GM18861 (cell line): ENCODE results near the gene MTERF4.
A peak's percentile ranks its signal among the peaks of the same experiment; 100 is the strongest.
"Not testable (repeated sequence)": the region's sequence is repeated elsewhere in the genome, so short reads cannot be mapped to it uniquely, and the experiment has no call there.

Experiments
- ATAC-seq: cut with Tn5 transposase; IDR thresholded peaks from one replicate; pipeline ENCODE4 v1.9.1; 2021; ENCODE audit not compliant: unreplicated experiment

The MTERF4 gene

DNA sequence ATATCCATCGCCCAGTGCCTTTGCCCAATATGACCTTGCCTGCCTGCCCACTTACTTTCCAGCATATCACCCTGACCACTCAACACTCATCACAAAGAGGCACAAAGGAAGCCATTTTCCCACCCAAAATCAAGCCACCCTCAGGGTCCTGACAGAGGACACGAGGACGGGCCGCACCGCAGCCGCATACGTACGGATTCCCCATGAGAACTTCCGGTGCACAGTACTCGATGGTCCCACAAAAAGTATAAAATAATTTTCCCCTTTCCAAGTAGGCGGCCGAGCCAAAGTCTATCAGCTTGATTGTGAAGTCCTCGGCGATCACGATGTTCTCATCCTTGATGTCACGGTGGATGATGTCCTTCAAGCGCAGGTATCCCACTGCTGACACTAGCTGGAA is 10.0 kb upstream of the MTERF4 start:
- ATAC-seq, result no peak

DNA sequence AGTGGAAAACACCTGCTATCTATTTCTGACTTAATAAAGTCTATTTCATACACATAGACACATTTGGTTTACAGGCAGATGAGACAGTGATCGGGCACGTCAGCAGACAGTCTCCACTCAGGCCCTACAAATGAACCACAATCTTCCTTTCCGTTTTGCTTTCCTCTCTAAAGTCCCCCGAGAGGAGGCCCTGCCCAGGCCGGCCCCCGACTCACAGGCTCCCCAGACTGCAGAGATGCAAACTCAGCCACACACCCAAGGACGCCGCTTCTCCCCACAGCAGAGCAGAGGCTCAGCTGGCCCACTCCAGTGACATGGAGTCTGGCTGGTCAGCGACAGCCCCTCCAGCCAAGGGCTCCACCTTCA is 9.3 kb upstream of the MTERF4 start:
- peak; percentile 41 for ATAC-seq

DNA sequence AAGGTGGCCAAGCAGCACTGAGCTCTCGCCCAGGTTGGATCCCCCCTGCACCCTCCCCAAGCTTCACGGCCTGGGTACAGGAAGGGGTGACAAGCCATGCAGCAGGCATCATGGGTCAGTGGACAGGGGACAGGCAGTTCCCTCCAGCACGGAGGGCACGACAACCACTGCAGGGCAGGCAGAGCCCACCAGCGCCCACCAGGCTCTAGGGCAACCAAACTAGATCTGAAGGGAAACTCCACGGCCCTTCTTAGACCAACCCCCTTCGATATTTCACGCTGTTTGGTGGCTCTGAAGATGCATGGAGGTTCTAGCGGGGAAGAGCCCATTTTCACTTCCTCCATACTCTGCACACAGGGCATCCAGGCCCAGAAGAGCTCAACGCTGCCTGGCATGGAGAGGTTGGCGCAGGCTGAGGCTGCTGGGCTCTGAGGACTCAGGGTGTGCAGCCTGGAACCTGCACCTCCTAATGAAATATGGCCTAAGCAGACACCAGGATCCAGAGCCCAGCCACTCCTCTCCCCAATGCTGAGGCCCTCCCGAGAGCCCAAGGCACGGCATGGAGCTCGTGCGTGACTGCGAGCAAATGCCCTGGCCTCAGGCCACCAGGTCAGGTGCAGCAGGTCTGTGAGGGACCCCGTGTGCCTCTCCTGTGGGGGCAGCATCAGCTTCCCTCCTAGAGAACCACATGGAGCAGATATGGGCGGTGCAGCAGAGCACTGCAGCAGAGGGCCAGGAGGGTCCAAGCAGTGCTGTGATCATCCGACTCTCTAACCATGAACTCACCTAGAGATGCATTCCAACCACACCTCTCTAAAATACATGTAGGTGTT is 8.7 kb upstream of the MTERF4 start:
- ATAC-seq, result peak; percentile 31

DNA sequence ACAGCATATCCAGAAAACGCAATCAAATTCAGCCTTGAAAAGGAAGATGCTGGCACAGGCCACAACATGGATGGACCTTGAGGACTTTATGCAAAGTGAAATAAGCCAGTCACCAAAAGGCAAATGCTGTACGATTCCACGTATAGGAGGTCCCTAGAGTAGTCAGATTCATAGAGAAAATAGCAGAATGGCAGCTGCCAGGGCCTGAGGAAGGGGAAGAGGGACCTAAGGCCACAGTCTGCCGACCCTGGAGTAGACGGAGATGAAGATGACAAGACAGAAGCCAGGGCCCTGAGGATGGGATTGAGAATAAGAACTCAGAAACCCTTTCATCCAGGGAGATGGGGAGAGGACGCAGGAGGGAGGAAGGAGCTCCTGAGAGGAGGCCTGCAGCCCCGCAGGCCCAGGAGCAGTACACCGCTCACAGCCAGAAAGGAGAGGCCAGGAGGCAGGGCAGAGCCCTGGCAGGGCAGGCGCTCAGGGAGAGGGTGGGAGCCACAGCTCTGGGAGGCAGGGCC is 8.1 kb upstream of the MTERF4 start:
- ATAC-seq, result no peak

DNA sequence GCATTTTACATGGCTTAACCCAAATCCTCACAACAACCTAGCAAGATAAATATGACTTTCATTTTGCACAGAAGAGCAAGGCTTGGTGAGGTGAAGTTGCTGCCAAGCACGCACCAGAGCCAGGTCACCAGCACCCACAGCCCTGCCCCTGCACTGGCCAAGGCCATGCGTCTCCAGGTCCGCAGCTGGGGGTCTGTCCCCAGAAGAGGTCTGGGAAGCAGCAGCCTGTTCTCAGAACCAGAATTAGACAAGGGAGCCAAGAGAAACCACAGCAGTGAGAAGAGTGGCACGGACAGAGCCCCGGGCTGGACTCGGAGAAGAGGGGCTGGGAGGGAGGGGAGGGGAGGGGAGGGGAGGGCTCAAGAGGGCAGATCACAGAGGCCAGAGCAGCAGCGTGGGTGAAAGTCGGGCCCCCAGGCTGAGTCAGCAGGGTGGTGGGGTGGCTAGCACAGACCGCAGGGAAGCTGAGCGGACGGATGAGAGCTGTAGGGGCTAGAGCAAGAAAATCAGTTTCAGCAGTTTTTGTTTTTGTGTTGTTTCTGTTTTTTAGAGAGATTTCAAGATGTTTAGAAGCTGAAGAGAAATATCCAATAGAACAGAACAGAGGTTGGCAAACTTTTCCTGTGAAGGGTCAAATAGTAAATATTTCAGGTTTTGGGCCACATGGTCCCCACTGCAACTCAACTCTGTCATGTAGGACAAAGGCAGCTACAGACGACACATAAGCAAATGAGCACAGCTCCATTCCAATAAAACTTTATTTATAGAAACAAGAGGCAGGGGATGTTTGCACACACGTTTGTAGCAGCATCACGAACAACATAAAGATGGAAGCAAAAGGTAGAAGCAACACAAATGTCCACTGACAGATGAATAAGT is 7.4 kb upstream of the MTERF4 start:
- no peak for ATAC-seq

DNA sequence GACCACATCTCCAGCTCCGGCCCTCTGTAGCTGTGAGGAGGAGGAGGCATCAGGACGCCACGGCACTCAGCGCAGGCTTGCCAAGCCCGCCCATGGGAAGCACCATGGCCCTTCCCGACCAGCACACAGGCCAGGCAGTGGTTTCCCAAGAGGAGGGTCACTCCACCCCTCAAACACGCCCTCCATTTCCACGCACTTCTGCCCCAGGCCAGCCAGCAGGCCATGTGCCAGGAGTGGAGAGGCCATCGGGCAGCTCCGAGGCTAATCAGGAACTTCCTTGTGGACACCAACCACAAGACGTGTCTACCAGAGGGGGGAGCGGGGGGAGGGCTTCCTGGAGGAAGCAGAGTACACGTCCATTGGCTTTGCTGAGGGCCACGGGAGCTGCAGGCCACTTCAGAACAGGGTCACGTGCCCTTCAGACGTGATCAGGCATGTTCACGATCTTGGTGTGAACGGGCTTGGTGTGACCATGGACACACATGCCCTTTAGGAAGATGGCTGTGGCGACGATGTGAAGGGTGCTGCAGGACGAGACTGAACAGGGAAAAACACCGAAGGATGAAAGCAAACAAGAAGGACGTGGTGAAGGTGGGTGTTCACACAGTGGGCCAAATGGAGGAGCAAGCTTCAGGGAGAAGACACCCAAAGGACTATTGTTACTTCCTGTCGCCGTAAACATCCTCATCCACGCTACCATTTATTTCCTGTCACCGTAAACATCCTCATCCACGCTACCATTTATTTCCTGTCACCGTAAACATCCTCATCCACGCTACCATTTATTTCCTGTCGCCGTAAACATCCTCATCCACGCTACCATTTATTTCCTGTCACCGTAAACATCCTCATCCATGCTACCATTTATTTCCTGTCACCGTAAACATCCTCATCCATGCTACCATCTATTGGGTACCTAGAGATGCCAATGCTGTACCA is 6.5 kb upstream of the MTERF4 start:
- ATAC-seq, result no peak

DNA sequence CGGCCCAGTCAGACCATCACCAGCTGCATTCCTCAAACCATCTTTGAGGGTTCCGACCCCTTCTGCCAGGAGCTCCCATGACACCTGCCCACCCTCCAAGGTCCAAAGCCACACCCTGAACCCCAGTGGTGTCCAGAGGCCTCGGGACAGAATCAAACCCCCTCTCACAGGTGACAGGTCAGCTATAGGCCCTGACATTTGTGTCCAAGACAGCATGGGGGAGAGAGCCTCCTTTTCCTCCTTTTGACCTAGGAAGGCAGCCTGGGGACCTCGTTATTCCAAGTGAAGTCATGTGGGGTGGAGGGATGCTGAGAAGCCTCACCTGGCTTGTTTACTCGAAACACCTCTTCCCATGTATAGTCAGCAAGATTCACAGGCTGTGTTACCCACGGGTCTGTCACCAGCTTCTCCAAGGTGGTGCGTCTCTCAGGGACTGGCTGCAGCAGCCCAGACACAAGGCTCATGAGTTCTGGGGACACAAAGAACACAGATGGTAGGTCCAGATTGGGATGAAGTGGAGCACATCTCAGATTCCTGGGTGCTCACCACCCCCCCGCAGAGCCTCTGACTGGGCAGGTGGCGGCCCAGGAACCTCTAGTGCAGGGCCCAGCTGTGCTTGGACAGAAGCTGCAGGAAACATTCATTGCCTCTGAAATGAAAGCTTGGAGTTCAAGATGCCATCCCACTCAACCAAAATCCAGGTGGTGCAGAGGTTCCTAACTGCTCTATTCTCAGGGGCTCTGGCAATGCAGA is 5.1 kb upstream of the MTERF4 start:
- no peak for ATAC-seq

DNA sequence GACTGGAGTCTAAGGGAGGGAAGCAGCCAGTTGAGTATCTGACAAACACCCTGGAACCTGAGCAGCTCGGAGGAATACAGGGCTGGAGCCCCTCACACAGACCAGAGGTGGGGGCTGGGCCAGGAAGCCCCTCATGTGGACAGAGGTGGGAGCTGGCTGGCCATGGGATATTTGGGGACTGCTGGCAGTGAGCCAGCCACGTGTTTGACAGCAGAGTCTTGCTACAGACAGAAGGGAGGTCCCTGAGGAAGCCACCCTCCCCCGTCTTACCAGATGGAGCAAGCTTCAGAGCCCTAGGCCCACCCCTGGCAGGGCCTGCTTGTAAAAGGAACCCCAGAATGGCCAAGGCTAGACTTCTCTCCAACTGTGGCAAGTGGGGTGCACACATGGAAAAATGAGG is 3.6 kb upstream of the MTERF4 start:
- no peak for ATAC-seq

DNA sequence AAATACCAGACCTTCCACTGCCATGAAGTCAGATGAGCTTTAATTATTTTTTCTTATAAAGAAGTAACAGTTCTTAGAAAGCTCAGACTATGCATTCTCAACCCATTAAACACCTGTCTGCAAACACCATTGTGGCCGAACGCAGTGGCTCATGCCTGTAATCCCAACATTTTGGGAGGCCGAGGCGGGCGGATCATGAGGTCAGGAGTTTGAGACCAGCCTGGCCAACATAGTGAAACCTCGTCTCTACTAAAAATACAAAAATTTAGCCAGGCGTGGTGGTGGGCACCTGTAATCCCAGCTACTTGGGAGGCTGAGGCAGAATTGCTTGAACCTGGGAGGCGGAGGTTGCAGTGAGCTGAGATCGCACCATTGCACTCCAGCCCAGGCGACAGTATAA is 2.5 kb upstream of the MTERF4 start:
- not testable (repeated sequence) for ATAC-seq

DNA sequence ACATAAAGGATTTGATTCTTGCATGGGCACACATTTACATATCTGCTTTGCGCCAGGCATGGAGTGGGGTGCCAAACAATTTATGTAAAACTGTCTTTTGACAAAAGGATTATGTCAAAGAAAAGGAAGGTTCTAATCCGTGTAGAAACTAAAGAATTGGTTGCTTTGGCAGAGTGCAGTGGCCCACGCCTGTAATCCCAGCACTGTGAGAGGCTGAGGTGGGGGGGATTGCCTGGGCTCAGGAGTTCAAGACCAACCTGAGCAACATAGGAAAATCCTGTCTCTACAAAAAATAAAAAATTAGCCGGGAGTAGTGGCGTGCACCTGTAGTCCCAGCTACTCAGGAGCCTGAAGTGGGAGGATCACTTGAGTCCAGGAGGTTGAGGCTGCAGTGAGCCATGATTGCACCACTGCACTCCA is 1.1 kb upstream of the MTERF4 start:
- no peak for ATAC-seq

DNA sequence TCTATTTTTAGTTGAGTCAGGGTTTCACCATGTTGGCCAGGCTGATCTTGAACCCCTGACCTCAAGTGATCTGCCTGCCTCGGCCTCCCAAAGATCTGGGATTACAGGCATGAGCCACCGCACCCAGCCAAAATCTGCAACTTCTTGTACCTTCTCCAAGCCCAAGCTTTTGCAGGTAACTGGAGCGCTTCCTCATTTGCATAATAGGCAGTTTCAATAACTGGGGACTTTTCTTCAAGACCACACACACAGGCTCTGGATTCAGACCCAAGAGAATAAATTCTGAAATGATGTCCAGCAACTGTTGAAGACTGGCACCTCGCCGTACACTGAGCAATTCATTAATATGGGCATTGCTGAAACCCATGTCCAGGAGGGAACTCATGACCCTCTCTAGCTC is 2.8 kb downstream of the MTERF4 start:
- ATAC-seq, result no peak

DNA sequence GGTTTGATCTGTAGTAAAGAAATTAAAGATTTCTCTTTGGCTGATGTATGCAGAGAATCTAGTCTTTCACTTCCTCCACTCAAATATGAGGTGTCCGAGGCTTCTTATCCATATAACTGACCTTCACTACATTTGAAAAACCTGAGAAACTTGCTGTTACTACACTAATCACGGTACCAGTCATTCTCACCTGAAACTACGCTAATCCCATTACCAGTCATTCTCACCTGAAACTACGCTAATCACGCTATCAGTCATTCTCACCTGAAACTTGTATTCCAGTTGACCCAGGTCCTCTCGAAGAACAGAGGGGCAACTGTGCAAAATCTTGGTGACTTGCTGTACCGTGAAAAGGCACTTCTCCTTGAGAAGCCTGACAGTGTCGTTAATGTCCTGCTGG is 5.1 kb downstream of the MTERF4 start:
- no peak for ATAC-seq

DNA sequence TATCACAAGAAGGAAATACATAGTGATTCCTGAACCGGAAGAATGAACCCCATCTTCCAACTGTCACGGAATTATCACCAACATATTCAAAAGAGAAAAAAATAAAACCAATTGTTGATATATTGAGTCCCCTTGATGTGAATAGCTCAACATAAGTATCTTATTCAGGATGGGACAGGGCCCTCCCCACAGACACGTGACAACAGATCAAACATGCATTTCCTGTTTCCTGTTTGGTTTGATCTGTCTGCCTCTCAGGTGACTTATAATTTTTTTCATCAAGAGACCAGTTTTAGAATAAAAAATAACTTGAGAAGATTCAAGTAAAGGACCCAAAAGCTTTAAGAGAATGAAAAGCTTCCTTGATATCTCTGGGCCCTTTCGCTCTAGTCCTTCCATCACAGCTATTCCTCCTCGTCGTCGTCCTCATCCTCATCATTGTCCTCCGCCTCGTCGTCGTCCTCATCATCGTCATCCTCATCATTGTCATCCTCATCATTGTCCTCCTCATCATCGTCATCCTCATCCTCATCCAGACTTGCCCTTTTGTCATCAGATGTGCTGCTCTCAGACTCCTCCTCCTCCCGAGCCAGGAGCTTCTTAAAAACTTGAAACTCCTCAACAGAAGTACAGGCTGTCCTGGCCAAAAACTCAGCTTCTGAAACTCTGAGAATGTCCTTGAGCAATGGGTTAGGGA is 6.3 kb downstream of the MTERF4 start:
- ATAC-seq, result no peak

DNA sequence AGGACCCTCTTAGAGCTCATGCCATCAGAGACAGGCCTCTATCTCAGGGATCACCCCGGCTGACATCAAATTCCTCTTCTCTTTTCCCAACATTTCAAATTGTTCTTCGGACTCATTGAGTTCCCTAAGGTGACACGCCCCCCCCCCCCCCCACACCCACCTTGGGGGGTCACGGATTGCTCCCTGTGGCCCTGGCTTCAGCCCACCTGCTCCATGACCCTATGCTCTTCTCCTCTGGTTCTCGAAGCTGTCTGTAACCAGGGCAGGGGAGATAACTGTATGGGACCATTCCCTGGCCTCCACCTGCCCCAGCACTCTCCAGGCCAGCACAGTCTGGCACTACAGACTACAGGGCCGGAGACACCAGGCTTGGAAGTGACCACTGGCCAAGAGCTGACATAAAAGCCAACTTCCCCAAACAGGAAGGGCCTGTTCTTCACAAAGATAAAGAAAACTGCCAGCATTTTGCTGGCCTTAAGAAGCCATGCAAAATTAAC is 7.1 kb downstream of the MTERF4 start:
- ATAC-seq, result no peak

DNA sequence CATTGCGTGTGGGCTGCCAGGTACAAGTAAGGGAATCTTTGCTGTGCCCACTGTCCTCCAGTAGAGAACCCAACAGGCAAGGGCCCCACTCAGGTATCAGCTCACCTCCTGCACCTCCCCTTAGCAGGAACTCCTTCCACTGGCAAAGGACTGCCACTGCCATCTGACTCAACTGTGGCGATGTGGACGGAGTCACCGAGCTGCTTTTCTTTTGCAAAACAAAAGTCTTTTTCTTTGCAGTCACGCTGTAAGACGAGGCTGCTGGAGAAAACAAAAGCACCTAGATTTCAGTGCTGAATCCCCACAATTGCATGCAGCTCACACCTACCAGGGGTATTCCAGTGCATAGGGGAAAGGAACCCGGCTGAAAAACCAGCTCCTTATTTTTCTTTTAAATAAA is 7.9 kb downstream of the MTERF4 start:
- ATAC-seq, result no peak

DNA sequence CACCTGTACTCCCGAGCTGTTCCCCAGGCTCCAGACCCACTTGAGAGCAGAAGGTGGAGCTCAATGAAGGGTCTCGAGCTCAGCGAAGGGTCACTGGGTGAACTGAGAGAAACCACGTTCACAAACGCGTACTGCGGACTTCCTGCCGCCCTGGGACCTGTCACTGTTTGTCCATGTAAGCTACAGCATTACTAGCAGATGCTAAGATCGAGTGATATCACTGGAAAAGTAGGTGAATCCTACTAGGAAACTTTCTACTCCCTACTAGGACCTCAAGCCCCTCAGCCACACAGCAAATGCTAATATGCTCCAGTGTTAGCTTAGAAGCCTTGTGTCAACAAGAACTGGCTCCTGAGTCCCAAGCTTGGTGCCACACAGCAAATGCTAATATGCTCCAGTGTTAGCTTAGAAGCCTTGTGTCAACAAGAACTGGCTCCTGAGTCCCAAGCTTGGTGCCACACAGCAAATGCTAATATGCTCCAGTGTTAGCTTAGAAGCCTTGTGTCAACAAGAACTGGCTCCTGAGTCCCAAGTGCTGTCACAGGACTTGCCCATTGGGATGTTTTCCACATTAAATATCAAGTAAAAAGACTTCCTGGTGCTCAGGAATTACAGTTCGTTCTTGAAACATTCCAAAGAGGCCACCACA is 8.8 kb downstream of the MTERF4 start:
- ATAC-seq, result not testable (repeated sequence)

DNA sequence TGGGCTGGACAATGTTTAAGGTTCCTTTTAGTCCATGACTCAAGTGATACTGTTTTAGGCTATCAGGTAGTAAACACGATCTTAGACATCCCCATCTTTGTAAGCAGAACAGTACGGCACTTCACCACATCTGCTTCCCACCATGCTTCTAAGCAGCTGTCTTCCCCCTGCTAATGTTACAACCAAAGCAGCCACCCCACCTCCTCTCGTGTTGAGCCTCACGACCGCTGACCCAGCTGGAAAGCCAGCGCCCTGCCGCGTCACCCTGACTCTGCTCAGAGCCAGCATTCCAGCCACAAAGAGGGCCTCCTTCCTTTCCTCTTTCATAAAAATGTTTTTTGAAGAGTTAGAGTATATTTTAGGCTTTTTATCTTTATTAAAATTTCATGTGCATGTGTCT is 9.4 kb downstream of the MTERF4 start:
- ATAC-seq, result no peak

DNA sequence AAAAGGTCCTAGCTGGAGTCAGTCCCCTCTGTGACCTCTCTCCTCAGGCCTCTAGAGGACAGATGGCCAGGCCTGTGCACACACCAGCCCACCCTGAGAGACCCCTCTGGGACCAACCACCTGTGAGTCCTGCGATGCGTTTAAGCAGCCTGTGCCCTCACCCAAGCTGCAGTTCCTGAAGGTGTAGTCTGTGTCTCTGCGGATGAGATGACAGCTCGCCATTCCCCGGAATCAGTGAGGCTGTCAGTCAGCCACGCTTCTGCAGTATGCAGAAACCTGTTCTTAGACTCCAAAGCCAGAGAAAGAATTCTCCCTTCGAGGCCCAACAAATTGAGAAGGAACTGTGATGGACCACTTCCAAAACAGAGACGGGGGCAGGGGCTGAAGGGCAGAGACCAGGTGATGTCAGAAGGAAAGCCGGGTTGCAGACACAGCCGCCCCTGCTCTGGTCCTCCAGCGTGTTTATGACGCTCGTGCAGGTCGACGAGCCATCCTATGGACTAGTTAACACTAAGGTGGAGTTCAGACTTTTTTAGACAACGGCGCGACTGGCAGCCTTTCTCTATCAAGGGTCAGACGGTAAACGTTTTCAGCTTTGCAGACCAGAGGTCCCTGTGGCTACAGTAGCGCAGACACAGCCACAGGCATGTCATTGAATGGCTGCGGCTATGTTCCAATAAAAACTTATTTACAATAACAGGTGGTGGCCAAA is 10.2 kb downstream of the MTERF4 start:
- ATAC-seq, result no peak
